Astrocyte of the cerebellum (primary cell): Measurements from ENCODE around the gene TTC39C.

Experiments used
- DNase-seq: peaks from one replicate; pipeline ENCODE4 v3.0.0-alpha.2; 2011; ENCODE audit warnings: low read depth
- H3K4me3 ChIP-seq: 2 replicates; pipeline ENCODE4 v1.5.1; 2011; ENCODE audit warnings: mild to moderate bottlenecking, low read depth, low read length, moderate library complexity
- in situ Hi-C: cut with HindIII; loops from 2 replicates; pipeline ENCODE4 v1.10.0; 2017; ENCODE audit warnings: low sequenced_read_pairs
- TF ChIP-seq, protein P1 (sequence below): IDR thresholded peaks from 2 replicates; pipeline ENCODE4 v1.5.1; 2012; ENCODE audit warnings: low read length, low read depth, moderate library complexity, mild to moderate bottlenecking; ENCODE audit errors: missing control alignments

Gene TTC39C

DNA sequence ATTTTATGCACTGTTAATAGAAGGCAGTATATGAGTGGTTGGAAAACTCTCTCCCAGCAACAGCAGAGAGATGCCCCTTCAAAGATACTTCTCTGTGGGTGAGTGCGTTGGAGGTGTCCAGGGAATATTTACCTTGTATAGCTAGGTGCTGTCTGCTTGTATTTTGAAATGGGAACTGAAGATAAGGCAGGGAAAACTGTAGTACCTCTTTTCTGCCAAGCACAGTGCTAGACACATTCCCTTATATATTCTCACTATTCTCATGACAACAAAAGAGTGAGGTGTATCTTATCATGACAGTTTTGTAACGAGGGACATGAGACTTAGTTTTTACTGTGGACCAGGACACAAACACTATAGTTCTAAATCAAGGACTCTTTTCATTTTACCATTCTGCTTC, 2.1 kb downstream of the TTC39C start:
- no peak overlapping the region for H3K4me3 ChIP-seq
- TF ChIP-seq, protein P1, sequence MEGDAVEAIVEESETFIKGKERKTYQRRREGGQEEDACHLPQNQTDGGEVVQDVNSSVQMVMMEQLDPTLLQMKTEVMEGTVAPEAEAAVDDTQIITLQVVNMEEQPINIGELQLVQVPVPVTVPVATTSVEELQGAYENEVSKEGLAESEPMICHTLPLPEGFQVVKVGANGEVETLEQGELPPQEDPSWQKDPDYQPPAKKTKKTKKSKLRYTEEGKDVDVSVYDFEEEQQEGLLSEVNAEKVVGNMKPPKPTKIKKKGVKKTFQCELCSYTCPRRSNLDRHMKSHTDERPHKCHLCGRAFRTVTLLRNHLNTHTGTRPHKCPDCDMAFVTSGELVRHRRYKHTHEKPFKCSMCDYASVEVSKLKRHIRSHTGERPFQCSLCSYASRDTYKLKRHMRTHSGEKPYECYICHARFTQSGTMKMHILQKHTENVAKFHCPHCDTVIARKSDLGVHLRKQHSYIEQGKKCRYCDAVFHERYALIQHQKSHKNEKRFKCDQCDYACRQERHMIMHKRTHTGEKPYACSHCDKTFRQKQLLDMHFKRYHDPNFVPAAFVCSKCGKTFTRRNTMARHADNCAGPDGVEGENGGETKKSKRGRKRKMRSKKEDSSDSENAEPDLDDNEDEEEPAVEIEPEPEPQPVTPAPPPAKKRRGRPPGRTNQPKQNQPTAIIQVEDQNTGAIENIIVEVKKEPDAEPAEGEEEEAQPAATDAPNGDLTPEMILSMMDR: peak; percentile 36
- in situ Hi-C loops: no loop called here
- DNase-seq: no peak

DNA sequence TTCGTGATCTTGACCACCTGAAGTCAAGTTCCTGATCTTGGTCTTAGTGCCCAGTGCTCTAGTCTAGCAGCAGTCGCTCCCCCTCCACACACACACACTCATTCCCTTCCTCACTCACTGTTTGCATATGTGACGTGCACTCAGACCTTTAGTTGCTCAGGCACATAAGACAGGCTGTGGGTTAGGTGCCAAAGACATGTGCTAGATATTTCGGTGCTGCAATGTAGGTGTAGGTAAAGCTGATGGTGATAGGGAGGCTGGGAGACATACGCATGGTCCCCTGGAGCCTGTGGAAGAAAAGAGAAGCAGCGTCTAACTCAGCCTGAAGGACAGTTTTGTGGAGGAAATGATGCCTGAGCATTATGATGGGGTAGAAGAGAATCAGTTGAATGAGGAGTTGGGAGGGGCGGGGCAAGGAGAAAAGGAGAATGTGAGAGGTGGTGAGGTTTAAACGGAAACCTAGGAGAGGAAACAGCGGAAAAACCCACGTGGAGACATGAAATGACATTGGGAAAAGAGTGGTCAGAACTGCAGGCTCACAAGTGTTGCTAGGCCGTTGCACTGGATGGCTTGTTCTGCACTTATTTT, 3.8 kb downstream of the TTC39C start:
- no peak overlapping the region for H3K4me3 ChIP-seq
- in situ Hi-C loops: no loop called here
- no peak for DNase-seq
- TF ChIP-seq, protein P1: no peak

DNA sequence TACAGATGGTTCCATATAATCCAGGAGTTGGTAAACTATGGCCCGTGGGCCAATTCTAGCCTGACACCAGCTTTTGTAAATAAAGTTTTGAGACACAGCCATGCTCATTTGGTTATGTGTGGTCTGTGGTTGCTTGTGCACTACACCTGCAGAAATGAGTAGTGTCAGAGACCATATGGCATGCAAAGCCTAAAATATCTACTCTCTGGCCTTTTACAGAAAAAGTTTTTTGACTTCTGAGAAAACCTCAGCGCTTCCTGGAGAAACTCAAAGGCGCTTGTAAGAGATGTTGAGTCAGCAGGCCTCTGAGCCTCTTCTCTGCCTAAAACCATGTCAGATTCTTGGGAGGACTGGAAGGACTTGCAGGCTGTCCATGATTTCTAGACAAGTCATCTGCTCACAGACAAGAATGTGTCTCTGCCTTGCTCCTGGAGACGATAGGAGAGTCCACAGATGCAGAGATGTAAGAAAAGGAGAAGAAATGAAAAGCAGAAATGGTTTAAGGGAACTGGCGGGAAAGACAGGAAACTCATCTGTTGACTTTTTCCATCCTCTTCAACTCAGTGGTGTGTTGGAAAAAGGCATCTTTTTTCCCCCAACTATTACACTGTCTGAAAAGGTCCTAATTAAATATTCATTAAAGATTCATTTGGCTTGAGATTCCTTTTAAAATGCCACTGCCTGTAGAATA, 5.2 kb downstream of the TTC39C start:
- peak; percentile 2 for DNase-seq
- TF ChIP-seq, protein P1: no peak
- H3K4me3 ChIP-seq: no peak overlapping the region
- in situ Hi-C loops: no loop called here

DNA sequence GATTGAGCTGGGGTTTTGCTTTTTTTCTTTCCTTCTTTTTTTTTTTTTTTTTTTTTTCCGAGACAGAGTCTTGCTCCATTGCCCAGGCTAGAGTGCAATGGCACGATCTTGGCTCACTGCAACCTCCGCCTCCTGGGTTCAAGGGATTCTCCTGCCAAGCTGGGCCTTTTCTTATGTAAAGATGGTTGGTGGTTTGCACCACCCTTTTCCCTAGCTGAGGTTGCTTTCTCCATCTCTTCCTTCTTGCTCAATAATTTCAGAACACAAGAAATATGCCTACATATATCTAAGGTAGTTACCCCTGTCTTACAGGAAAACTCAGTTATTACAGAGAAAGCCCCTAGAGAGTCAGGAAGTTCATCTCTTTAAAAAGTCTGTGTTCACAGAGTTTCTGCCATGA, 7.0 kb downstream of the TTC39C start:
- TF ChIP-seq, protein P1: no peak
- DNase-seq: no peak
- H3K4me3 ChIP-seq: no peak overlapping the region
- in situ Hi-C loops: no loop called here

DNA sequence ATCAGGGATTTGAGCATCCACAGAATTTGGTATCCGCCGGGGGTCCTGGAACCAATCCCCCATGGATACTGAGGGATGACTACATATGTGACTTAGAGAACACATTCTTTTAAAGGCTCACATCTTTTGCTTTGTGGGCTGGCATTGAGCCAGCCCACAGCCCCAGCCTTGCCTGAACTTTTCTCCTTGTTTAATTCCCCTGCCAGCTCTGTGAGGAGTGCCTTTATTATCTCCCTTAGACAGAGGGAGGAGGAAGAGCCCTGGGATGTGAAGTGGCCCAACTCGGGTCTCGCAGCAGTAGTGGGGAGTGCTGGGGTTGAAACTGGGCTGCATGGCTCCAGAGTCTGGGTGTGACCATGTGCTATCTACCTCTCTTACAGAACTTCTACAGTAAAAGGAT, 7.6 kb downstream of the TTC39C start:
- peak; percentile 36 for DNase-seq
- no peak overlapping the region for H3K4me3 ChIP-seq
- TF ChIP-seq, protein P1: no peak
- in situ Hi-C loops: no loop called here

DNA sequence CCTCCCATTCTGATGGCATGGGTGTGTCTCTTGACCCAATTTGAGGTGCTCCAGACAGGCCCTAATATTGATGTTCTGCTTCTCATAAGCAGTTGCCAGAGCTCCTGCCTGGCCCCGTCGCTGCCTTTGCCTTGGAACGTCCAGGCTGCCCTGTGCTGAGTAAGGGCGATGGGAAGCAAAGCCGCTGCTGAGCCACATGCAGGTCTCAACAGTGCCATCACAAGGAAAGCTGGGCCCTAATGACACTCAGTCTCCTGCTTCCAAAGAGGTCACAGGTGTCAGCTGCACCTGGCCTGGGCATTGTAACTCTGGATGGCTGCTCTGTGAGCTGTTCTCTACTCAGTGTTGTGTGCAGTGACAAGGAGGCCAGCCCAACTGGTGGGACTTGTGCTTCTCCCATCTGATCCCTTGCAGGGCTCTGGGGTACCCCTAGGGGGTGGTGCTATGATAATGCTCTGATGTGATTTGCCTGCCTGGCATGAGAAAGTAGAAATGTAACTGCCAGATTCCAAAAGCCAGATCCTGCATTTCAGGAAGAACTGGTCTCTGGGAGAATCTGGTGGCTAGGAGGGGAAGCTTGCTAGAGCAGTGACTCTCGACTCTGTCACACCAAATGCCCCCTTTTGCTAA, 8.7 kb downstream of the TTC39C start:
- TF ChIP-seq, protein P1: peak; percentile 18
- no peak overlapping the region for H3K4me3 ChIP-seq
- no peak for DNase-seq
- in situ Hi-C loops: no loop called here
